Measurements from ENCODE around the gene TACC3. TPM values are rescaled to one million over a fixed set of nuclear protein-coding genes. Genes with fewer than 3 reads are reported as not detected.
A peak's percentile ranks its signal among the peaks of the same experiment; 100 is the strongest.
"Not testable (repeated sequence)": the region's sequence is repeated elsewhere in the genome, so short reads cannot be mapped to it uniquely, and the experiment has no call there.

TACC3 gene
- total and polyA plus RNA-seq, 9 donors: 2.1 to 10.4 (median 6.0) TPM

DNA sequence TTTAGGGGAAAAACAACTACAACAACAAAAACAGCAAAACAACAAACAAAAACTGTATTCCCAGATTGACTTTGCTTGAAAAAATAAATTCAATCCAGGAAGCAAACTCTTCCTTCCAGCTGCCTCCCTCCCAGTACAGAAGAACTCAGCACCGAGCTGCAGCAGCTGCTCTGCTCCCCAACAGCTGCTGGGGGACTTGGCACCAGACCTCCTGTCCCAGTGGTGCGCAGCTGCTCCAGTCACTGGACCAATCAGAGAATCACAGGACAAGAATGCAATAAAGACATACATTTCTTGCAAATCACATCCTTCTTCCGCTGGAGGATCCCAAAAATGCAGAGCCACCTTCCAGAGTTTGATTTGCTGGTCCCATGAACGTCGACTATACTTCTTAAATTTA lies 25.4 kb upstream of the TACC3 start:
- DNase-seq: no peak
- Histone ChIP-seq H3K9me3 (no peaks in the 10 kb centered on the region), H3K4me1 (ENCODE audit: insufficient read depth) (no peaks in the 10 kb centered on the region), H3K36me3 (no peaks in the 10 kb centered on the region), H3K27me3 (no peaks in the 10 kb centered on the region), H3K4me3 (no peak overlapping the region), H3K27ac (no peak overlapping the region)
- 39 to 56% (median 51%) methylated on average over 5 of the region's 5 CpGs for WGBS, 3 donors
- TF ChIP-seq POLR2A (IDR thresholded peaks at IDR 0.05) (no peak), EP300 (IDR thresholded peaks at IDR 0.05) (no peak)
- TF ChIP-seq, protein P1, sequence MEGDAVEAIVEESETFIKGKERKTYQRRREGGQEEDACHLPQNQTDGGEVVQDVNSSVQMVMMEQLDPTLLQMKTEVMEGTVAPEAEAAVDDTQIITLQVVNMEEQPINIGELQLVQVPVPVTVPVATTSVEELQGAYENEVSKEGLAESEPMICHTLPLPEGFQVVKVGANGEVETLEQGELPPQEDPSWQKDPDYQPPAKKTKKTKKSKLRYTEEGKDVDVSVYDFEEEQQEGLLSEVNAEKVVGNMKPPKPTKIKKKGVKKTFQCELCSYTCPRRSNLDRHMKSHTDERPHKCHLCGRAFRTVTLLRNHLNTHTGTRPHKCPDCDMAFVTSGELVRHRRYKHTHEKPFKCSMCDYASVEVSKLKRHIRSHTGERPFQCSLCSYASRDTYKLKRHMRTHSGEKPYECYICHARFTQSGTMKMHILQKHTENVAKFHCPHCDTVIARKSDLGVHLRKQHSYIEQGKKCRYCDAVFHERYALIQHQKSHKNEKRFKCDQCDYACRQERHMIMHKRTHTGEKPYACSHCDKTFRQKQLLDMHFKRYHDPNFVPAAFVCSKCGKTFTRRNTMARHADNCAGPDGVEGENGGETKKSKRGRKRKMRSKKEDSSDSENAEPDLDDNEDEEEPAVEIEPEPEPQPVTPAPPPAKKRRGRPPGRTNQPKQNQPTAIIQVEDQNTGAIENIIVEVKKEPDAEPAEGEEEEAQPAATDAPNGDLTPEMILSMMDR (IDR thresholded peaks at IDR 0.05): no peak
- intact Hi-C loops (cut with DNase I): loop anchor here in 1 of 4 donors (2.0 kb wide), 1 partner anchor 29 kb away; no protein-coding TSS in a partner anchor

DNA sequence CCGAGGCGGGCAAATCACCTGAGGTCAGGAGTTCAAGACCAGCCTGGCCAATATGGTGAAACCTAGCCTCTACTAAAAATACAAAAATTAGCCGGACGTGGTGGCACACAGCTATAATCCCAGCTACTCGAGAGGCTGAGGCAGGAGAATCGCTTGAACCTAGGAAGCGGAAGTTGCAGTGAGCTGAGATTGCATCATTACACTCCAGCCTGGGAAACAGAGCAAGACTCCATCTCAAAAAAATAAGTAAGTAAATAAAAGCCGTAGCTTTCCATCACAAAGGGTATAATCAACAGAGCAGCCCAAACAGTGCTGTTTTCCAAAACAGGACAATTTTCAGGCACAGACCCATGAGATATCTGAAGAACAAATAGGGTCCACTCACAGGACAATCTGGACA lies 19.6 kb upstream of the TACC3 start:
- H3K27ac ChIP-seq; H3K9me3 ChIP-seq; H3K4me1 ChIP-seq (ENCODE audit: insufficient read depth); DNase-seq; H3K36me3 ChIP-seq; H3K27me3 ChIP-seq; H3K4me3 ChIP-seq; intact Hi-C loops (cut with DNase I): not testable (repeated sequence)
- 85 to 95% (median 90%) methylated on average over 8 of the region's 8 CpGs for WGBS, 3 donors

DNA sequence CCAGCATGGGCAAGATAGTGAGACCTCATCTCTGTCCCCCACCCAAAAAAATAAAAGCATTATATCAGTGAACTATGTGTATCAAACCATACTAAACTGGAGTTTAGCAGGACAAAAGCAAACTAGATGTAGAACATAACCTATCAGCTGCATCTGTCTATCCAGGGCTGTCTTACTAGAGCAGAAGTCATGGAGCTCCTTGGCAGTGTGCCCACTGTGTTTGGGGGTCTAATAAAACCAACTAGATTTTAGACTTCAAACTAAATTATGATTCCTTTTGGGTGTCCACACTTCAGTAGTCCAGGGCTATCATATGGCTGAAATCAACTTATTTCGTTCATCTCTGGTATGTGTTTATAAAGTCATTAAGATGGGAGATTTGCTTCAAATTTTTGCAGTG lies 17.5 kb upstream of the TACC3 start:
- Histone ChIP-seq H3K27ac (no peak overlapping the region), H3K9me3 (no peaks in the 10 kb centered on the region), H3K4me3 (no peak overlapping the region), H3K4me1 (ENCODE audit: insufficient read depth) (no peaks in the 10 kb centered on the region), H3K36me3 (no peaks in the 10 kb centered on the region), H3K27me3 (no peaks in the 10 kb centered on the region)
- peak in 1 of 5 donors; percentile 20 for DNase-seq
- 76 to 83% (median 76%) methylated on average over 1 of the region's 1 CpG for WGBS, 3 donors
- TF ChIP-seq EP300 (IDR thresholded peaks at IDR 0.05) (no peak), POLR2A (IDR thresholded peaks at IDR 0.05) (no peak)
- TF ChIP-seq, protein P1 (IDR thresholded peaks at IDR 0.05): no peak
- intact Hi-C loops (cut with DNase I): no loop called here

DNA sequence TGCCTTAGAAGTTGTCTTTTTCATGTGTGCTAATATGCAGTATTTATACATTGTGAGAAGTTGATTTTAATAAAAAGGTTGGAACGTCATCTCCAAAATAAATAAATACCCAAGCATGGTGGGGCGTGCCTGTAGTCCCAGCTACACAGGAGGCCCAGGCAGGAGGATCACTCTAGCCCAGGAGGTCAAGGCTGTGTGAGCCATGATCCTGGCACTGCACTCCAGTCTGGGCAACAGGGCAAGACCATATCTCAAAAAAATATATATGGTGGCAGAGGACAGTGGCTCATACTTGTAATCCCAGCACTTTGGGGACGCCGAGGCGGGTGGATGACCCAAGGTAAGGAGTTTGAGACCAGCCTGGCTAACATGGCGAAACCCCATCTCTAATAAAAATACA lies 15.6 kb upstream of the TACC3 start:
- Histone ChIP-seq H3K9me3 (no peaks in the 10 kb centered on the region), H3K27ac (no peak overlapping the region), H3K36me3 (no peaks in the 10 kb centered on the region), H3K4me3 (no peak overlapping the region), H3K4me1 (ENCODE audit: insufficient read depth) (peaks cover 3% of the 10 kb centered on the region), H3K27me3 (no peaks in the 10 kb centered on the region)
- no peak for DNase-seq
- TF ChIP-seq, protein P1 (IDR thresholded peaks at IDR 0.05): no peak
- TF ChIP-seq EP300 (IDR thresholded peaks at IDR 0.05) (no peak), POLR2A (IDR thresholded peaks at IDR 0.05) (no peak)
- 94 to 97% (median 96%) methylated on average over 6 of the region's 6 CpGs for WGBS, 3 donors
- intact Hi-C loops (cut with DNase I): no loop called here

DNA sequence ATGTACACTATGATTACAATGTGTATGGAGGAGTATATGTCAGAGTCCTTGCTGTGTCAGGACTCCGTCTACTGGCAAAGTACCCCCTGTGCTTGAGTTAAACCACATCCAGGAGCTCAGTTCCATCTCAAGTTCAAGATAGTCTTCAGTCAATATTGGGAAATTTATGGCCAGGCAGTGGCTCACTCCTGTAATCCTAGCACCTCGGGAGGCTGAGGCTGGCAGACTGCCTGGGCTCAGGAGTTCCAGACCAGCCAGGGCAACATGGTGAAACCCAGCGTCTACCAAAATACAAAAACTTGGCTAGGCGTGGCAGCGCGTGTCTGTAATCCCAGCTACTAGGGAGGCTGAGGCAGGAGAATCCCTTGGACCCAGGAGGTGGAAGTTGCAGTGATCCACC lies 15.0 kb upstream of the TACC3 start:
- DNase-seq: peak in 1 of 5 donors; percentile 25
- intact Hi-C loops (cut with DNase I): no loop called here
- Histone ChIP-seq H3K4me3 (no peak overlapping the region), H3K27ac (no peak overlapping the region), H3K9me3 (no peaks in the 10 kb centered on the region), H3K4me1 (ENCODE audit: insufficient read depth) (peaks cover 4% of the 10 kb centered on the region), H3K27me3 (no peaks in the 10 kb centered on the region), H3K36me3 (no peaks in the 10 kb centered on the region)
- TF ChIP-seq POLR2A (IDR thresholded peaks at IDR 0.05) (no peak), EP300 (IDR thresholded peaks at IDR 0.05) (no peak)
- TF ChIP-seq, protein P1 (IDR thresholded peaks at IDR 0.05): no peak
- 89 to 91% (median 90%) methylated on average over 6 of the region's 6 CpGs for WGBS, 3 donors
